Upper lobe of left lung (tissue), 6 donors: Measurements from ENCODE around the gene PRKCSH. TPM values are rescaled to one million over a fixed set of nuclear protein-coding genes. Genes with fewer than 3 reads are reported as not detected.

Experiments
- ATAC-seq, 2 donors: fragments of 200-7000 bp; cut with Tn5 transposase; one replicate each; pipeline ENCODE4 v1.9.1; 2022; ENCODE audit warnings: mild to moderate bottlenecking in 2 of 2, moderate library complexity in 2 of 2; ENCODE audit not compliant: low FRiP score in 2 of 2
- DNase-seq, 2 donors: peaks; one replicate each; pipeline ENCODE4 v3.0.0-alpha.2; 2019 to 2020
- H3K27ac ChIP-seq, 4 donors: fragments of 200-600 bp; sonication (generic); one replicate each; pipeline ENCODE4 v1.5.1; 2016 to 2019
- H3K27me3 ChIP-seq, 4 donors: fragments of 200-600 bp; sonication (generic); one replicate each; pipeline ENCODE4 v1.5.1; 2017 to 2019
- H3K36me3 ChIP-seq, 4 donors: fragments of 200-600 bp; sonication (generic); one replicate each; pipeline ENCODE4 v1.5.1; 2016 to 2019
- H3K4me1 ChIP-seq, 4 donors: fragments of 200-600 bp; sonication (generic); one replicate each; pipeline ENCODE4 v1.5.1; 2018 to 2019
- H3K4me3 ChIP-seq, 4 donors: fragments of 200-600 bp; sonication (generic); one replicate each; pipeline ENCODE4 v1.5.1; 2017 to 2019; ENCODE audit warnings: mild to moderate bottlenecking in 2 of 4, moderate library complexity in 1 of 4
- H3K9me3 ChIP-seq, 4 donors: fragments of 200-600 bp; sonication (generic); one replicate each; pipeline ENCODE4 v1.5.1; 2018 to 2019
- EP300 ChIP-seq, 4 donors: sonication (generic); formaldehyde crosslinking; IDR thresholded peaks; one replicate each; pipeline ENCODE4 v1.5.1; 2017; ENCODE audit warnings: antibody characterized with exemption in 4 of 4, control low read depth in 2 of 4
- POLR2A ChIP-seq, 4 donors: fragments of 450-650 bp; IDR thresholded peaks; one replicate each; pipeline ENCODE4 v1.5.1; 2016 to 2017; ENCODE audit warnings: antibody characterized with exemption in 4 of 4, mild to moderate bottlenecking in 2 of 4
- POLR2AphosphoS5 ChIP-seq, 2 donors: sonication (generic); formaldehyde crosslinking; IDR thresholded peaks; one replicate each; pipeline ENCODE4 v1.5.1; 2017; ENCODE audit warnings: antibody characterized with exemption in 2 of 2
- WGBS, 2 donors: methylation state at CpG; one replicate each; pipeline ENCODE4 v1.1.5; 2017 to 2018; 5-methylcytosine and 5-hydroxymethylcytosine counted together
- total RNA-seq, 6 donors: library from RNA; depleted of rRNA in 4 of 6; stranded (reverse); fragments of >200 nt in 4 of 6; gene quantifications; one replicate each; pipeline versions ENCODE4 v1.1.0 to v1.2.1, GENCODE V29; 2016 to 2021
- TF ChIP-seq, protein P1 (sequence below), 6 experiments: fragments of 450-650 bp in 4 of 6; fragments of 200-600 bp in 2 of 6; sonication (generic) in 2 of 6; IDR thresholded peaks; one replicate each; pipeline ENCODE4 v1.5.1; 2016 to 2019; ENCODE audit warnings: antibody characterized with exemption in 6 of 6
- donor health status: DM: no; HTN: no; CAD: no; lungs with moderate emphysema.
- donor health status: DM: no; HTN: yes; CAD: no; lungs with severe emphysema.

PRKCSH gene
- total RNA-seq, 6 donors from 2014 or later, result 124 to 341 (median 187) TPM

GRCh38 chr19:11485245-11485837 lies 49.9 kb downstream of the PRKCSH start:
- 87 to 94% methylated on average over 4 to 12 of the region's 13 CpGs for WGBS, 2 donors
- H3K27me3 ChIP-seq, result peaks cover 0 to 26% (median 20%) of the 10 kb centered on the region in 4 donors
- DNase-seq (no peak), ATAC-seq (no peak)
- H3K4me3 ChIP-seq, result no peak overlapping the region
- no peaks in the 10 kb centered on the region for H3K9me3 ChIP-seq
- peaks cover 18 to 35% (median 27%) of the 10 kb centered on the region in 4 donors for H3K4me1 ChIP-seq
- H3K36me3 ChIP-seq, result peaks cover 0 to 32% (median 12%) of the 10 kb centered on the region in 4 donors
- H3K27ac ChIP-seq, result no peak overlapping the region
- no peak for TF ChIP-seq POLR2A (IDR thresholded peaks at IDR 0.05)
- TF ChIP-seq EP300 (IDR thresholded peaks at IDR 0.05), result no peak
- TF ChIP-seq, protein P1, sequence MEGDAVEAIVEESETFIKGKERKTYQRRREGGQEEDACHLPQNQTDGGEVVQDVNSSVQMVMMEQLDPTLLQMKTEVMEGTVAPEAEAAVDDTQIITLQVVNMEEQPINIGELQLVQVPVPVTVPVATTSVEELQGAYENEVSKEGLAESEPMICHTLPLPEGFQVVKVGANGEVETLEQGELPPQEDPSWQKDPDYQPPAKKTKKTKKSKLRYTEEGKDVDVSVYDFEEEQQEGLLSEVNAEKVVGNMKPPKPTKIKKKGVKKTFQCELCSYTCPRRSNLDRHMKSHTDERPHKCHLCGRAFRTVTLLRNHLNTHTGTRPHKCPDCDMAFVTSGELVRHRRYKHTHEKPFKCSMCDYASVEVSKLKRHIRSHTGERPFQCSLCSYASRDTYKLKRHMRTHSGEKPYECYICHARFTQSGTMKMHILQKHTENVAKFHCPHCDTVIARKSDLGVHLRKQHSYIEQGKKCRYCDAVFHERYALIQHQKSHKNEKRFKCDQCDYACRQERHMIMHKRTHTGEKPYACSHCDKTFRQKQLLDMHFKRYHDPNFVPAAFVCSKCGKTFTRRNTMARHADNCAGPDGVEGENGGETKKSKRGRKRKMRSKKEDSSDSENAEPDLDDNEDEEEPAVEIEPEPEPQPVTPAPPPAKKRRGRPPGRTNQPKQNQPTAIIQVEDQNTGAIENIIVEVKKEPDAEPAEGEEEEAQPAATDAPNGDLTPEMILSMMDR (IDR thresholded peaks at IDR 0.05), result no peak
- no peak for TF ChIP-seq POLR2AphosphoS5 (IDR thresholded peaks at IDR 0.05)

GRCh38 chr19:11486661-11487503 lies 51.4 kb downstream of the PRKCSH start:
- peak in 1 of 2 donors; percentile 82 for DNase-seq
- Histone ChIP-seq H3K4me1 (peaks cover 15 to 20% (median 16%) of the 10 kb centered on the region in 4 donors), H3K9me3 (no peaks in the 10 kb centered on the region), H3K27ac (no peak overlapping the region), H3K27me3 (peaks cover 0 to 11% (median 7%) of the 10 kb centered on the region in 4 donors), H3K4me3 (no peak overlapping the region), H3K36me3 (peaks cover 0 to 43% (median 15%) of the 10 kb centered on the region in 4 donors)
- ATAC-seq, result no peak
- WGBS, 2 donors, result 93 to 94% methylated on average over 35 to 37 of the region's 45 CpGs
- TF ChIP-seq POLR2A (IDR thresholded peaks at IDR 0.05), result no peak
- TF ChIP-seq, protein P1 (IDR thresholded peaks at IDR 0.05), result no peak
- no peak for TF ChIP-seq EP300 (IDR thresholded peaks at IDR 0.05)
- no peak for TF ChIP-seq POLR2AphosphoS5 (IDR thresholded peaks at IDR 0.05)

GRCh38 chr19:11489378-11489777 lies 53.9 kb downstream of the PRKCSH start:
- Histone ChIP-seq H3K36me3 (peaks cover 0 to 49% (median 17%) of the 10 kb centered on the region in 4 donors), H3K9me3 (no peaks in the 10 kb centered on the region), H3K27me3 (no peaks in the 10 kb centered on the region), H3K4me3 (no peak overlapping the region), H3K4me1 (no peaks in the 10 kb centered on the region), H3K27ac (no peak overlapping the region)
- no peak for ATAC-seq
- 86 to 95% methylated on average over 7 of the region's 7 CpGs for WGBS, 2 donors
- TF ChIP-seq EP300 (IDR thresholded peaks at IDR 0.05) (no peak), POLR2A (IDR thresholded peaks at IDR 0.05) (no peak), POLR2AphosphoS5 (IDR thresholded peaks at IDR 0.05) (no peak)
- TF ChIP-seq, protein P1 (IDR thresholded peaks at IDR 0.05), result no peak
- DNase-seq, result no peak

GRCh38 chr19:11494634-11495285 lies 59.3 kb downstream of the PRKCSH start:
- no peaks in the 10 kb centered on the region for H3K27me3 ChIP-seq
- DNase-seq, result peak in 1 of 2 donors; percentile 72
- no peak overlapping the region for H3K27ac ChIP-seq
- no peaks in the 10 kb centered on the region for H3K9me3 ChIP-seq
- TF ChIP-seq, protein P1 (IDR thresholded peaks at IDR 0.05), result no peak
- TF ChIP-seq POLR2AphosphoS5 (IDR thresholded peaks at IDR 0.05) (no peak), POLR2A (IDR thresholded peaks at IDR 0.05) (no peak), EP300 (IDR thresholded peaks at IDR 0.05) (no peak)
- H3K4me3 ChIP-seq, result no peak overlapping the region
- WGBS, 2 donors, result 92 to 96% methylated on average over 16 to 27 of the region's 27 CpGs
- no peak for ATAC-seq
- no peaks in the 10 kb centered on the region for H3K4me1 ChIP-seq
- peaks cover 0 to 66% (median 28%) of the 10 kb centered on the region in 4 donors for H3K36me3 ChIP-seq
